ENCODE results near the gene RPL32. TPM values are rescaled to one million over a fixed set of nuclear protein-coding genes. Genes with fewer than 3 reads are reported as not detected.

RPL32 gene
- total RNA-seq, 4 donors from 2014 or later, result 675 to 1,285 (median 784) TPM

- no peak for TF ChIP-seq CTCF (IDR thresholded peaks at IDR 0.05; ENCODE audit: low read depth)
Measured at GRCh38 chr3:12816521-12817342, 24.6 kb downstream of the RPL32 start.

DNA sequence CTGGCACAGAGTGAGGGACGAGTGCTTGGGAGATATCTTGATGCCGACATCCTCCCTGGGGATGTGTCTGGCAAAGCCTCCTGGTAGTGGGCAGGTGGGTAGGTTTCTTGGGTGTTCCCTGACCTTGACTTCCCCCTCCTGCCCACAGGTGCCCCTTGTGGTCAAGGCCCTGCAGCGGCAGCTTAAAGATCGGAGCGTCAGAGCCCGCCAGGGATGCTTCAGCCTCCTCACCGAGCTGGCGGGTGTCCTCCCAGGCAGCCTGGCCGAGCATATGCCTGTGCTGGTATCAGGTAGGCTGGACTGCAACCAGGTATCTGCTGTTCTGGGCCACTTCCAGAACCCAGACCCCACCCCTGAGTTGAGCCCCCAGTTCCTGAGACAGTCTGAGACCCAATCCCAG, 25.6 kb downstream of the RPL32 start:
- TF ChIP-seq CTCF (IDR thresholded peaks at IDR 0.05; ENCODE audit: low read depth), result no peak

DNA sequence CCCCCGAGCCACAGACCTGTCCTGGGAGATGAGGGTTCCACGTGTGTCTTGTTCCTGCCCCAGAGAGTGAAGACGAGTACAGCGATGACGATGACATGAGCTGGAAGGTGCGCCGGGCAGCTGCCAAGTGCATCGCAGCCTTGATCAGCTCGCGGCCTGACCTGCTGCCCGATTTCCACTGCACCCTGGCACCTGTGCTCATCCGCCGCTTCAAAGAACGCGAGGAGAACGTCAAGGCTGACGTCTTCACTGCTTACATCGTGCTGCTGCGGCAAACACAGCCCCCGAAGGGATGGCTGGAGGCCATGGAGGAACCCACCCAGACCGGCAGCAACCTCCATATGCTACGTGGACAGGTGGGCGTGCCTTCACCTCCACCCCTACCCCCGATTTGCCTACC, 26.3 kb downstream of the RPL32 start:
- no peak for TF ChIP-seq CTCF (IDR thresholded peaks at IDR 0.05; ENCODE audit: low read depth)

- TF ChIP-seq CTCF (IDR thresholded peaks at IDR 0.05; ENCODE audit: low read depth), result no peak
Measured at GRCh38 chr3:12813967-12814366, 27.4 kb downstream of the RPL32 start.

DNA sequence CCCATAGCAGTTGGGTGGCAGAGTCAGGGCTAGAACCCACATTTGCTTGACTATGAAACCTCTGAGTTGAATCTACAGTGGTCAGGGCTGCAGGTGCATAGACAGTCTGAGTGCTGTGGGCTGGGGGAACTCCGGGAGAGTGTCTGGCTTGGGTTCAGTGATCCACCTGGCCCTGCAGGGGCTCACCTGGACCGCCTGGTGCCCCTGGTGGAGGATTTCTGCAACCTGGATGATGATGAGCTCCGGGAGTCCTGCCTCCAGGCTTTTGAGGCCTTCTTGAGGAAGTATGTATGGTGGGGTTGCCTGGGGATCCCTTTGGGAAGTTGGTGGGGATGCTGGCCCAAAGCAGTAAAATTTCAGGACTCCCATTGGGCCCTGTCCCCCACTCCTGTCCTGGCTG, 28.6 kb downstream of the RPL32 start:
- TF ChIP-seq CTCF (IDR thresholded peaks at IDR 0.05; ENCODE audit: low read depth), result no peak

DNA sequence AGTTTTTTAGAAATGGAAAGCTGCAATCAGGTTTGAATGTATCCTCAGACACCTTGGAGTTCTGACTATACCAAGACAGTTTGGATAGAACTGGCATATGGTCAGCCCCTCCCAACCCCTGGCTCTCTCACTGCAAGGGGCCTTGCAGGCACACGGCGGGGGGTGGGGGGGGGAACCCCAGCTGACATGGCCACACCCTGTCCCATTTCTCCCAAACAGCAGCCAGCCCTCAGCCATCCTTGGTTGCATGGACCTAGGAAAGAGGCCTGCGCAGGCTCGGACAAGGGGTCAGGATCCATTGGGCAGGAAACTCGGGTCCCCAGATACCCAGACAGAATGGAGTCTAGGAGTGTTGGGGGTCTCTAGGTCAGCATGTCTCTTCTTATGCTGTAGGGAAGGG, 30.4 kb downstream of the RPL32 start:
- TF ChIP-seq CTCF (IDR thresholded peaks at IDR 0.05; ENCODE audit: low read depth), result no peak

DNA sequence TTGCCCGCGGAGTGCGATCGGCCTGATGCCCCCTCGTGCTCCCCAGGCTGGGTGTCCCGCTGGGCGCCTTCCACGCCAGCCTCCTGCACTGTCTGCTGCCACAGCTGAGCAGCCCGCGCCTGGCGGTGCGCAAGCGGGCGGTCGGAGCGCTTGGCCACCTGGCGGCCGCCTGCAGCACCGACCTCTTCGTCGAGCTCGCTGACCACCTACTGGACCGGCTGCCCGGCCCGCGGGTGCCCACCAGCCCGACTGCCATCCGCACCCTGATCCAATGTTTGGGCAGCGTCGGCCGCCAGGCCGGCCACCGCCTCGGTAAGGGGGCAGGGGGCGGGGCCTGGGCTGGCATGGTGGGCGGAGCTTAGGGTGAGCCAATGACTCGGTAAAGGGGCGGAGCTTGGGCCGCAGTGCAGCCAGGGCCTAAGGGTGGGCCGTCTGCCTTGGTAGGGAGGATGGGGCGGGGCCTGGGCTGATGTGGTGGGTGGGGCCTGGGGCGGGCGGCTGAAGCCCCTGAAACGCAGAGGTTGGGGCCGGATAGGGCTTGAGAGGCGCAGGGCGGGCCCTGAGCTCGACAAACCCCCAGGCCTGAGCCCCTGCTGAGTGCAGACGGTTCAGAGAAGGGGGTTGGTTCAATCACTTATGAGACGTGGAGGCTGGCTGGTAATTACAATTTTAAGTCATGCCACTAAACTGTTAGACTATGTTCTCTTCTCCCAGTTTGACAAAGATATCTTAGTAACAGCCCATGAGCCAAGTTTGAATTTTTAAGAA, 31.2 kb downstream of the RPL32 start:
- TF ChIP-seq CTCF (IDR thresholded peaks at IDR 0.05; ENCODE audit: low read depth), result no peak

Measured in subcutaneous adipose tissue (tissue), 4 donors.